DOHH2 (cell line): ENCODE measurements around the gene SYT1.
A peak's percentile ranks its signal among the peaks of the same experiment; 100 is the strongest.

Source experiments
- CTCF ChIP-seq: fragments of 200-600 bp; sonication (generic); IDR thresholded peaks from one replicate; pipeline ENCODE4 v1.5.1; 2014; ENCODE audit warnings: antibody characterized with exemption, mild to moderate bottlenecking, low read depth, low read length; ENCODE audit not compliant: poor library complexity, severe bottlenecking
- EZH2phosphoT487 ChIP-seq: fragments of 200-600 bp; sonication (generic); IDR thresholded peaks from 2 replicates; pipeline ENCODE4 v1.6.1; 2017; ENCODE audit warnings: borderline replicate concordance, mild to moderate bottlenecking, antibody characterized with exemption, low read length, moderate library complexity, mixed read lengths

- peak; percentile 66 for TF ChIP-seq CTCF
- TF ChIP-seq EZH2phosphoT487, result no peak
Observed at GRCh38 chr12:79344855-79345847, 480.6 kb downstream of the SYT1 start.
